Measurements from ENCODE around the gene LEP.
A peak's percentile ranks its signal among the peaks of the same experiment; 100 is the strongest.

LEP gene

DNA sequence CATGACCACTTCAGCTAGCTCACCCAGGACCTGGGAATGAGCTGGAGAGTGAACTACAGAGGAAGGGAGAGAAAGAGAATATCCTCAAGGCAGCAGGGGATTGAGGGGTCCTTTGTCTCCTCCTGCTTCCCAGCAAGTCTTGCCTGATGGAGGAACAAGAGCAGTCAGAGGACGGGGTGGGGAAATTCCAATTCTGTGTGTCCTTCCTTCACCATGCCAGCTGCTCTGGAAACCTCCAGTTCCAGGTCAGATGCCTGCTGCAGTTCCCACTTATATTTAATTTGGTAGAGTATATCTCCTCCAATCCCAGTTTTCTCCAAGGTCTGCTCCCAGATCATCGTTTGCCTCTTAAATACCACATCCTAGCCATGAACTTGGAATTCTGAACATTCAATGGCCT is 21.4 kb upstream of the LEP start:
- Mint-ChIP-seq H3K4me3 (no peak overlapping the region), H3K9me3 (no peaks in the 10 kb centered on the region)

DNA sequence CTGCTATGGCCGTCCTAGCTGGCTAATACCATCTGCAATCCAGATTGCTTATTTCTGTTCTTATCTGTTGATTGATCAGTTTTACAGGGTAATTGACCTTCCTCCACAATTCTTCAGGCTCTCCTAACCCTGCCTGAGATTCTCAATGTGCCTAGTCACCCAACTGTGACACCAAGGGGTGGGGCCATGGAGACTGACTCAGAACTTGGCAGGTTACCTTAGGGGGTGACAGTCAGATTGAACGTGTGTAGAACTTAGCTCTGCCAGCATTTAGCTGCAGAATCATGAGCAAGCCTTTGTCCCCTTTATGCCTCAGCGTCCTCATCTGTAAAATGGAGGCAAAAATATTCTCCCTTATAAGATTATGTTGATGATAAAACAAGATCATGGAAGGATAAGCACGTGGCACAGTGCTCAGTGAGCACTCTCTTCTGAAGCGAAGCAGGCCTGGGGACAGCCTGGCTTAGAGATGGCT is 19.1 kb upstream of the LEP start:
- no peaks in the 10 kb centered on the region for H3K9me3 Mint-ChIP-seq
- H3K36me3 Mint-ChIP-seq (ENCODE audit: low read depth): no peaks in the 10 kb centered on the region
- no peak overlapping the region for H3K27ac Mint-ChIP-seq
- H3K4me3 Mint-ChIP-seq: no peak overlapping the region
- peaks cover 11% of the 10 kb centered on the region for H3K4me1 Mint-ChIP-seq
- H3K27me3 Mint-ChIP-seq (ENCODE audit: low read depth): peaks cover 40% of the 10 kb centered on the region
- TF ChIP-seq, protein P1, sequence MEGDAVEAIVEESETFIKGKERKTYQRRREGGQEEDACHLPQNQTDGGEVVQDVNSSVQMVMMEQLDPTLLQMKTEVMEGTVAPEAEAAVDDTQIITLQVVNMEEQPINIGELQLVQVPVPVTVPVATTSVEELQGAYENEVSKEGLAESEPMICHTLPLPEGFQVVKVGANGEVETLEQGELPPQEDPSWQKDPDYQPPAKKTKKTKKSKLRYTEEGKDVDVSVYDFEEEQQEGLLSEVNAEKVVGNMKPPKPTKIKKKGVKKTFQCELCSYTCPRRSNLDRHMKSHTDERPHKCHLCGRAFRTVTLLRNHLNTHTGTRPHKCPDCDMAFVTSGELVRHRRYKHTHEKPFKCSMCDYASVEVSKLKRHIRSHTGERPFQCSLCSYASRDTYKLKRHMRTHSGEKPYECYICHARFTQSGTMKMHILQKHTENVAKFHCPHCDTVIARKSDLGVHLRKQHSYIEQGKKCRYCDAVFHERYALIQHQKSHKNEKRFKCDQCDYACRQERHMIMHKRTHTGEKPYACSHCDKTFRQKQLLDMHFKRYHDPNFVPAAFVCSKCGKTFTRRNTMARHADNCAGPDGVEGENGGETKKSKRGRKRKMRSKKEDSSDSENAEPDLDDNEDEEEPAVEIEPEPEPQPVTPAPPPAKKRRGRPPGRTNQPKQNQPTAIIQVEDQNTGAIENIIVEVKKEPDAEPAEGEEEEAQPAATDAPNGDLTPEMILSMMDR (IDR thresholded peaks at IDR 0.05; ENCODE audit: unreplicated experiment in 3 of 3): no peak

More for the DNA sequence above, 21.4 kb upstream of the LEP start:
- TF ChIP-seq, protein P1 (IDR thresholded peaks at IDR 0.05; ENCODE audit: unreplicated experiment in 3 of 3): no peak
- Mint-ChIP-seq H3K36me3 (ENCODE audit: low read depth) (no peaks in the 10 kb centered on the region), H3K4me1 (peaks cover 21% of the 10 kb centered on the region), H3K27ac (no peak overlapping the region), H3K27me3 (ENCODE audit: low read depth) (peaks cover 22% of the 10 kb centered on the region)

DNA sequence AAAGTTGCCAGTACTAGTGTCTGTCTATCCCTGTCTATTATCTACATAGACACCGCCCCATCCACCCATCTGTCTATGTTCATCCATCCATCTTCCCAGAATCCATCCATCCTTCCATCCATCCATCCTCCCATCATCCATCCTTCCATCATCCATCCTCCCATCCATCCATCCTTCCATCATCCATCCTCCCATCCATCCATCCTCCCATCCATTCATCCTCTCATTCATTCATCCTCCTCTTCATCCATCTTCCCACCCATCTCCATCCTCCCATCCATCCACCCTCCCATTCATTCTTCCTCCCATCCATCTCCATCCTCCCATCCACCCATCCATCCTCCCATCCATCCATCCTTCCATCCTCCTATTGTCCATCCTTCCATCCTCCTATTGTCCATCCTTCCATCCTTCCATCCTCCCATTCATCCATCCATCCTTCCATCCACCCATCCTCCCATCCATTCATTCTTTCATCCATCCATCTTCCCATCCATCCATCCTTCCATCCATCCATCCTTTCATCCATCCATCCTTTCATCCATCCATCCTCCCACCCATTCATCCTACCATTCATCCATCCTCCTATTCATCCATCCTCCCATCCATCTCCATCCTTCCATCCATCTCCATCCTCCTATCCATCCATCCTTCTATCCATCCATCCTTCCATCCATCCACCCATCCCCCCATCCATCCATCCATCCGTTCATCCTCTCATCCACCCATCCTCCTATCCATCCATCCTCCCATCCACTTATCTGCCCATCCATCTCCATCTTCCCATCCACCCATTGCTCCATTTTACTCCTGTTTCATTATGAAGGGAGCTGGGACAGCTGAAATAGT is 14.7 kb upstream of the LEP start:
- H3K27ac Mint-ChIP-seq: no peak overlapping the region
- no peaks in the 10 kb centered on the region for H3K36me3 Mint-ChIP-seq (ENCODE audit: low read depth)
- TF ChIP-seq, protein P1 (IDR thresholded peaks at IDR 0.05; ENCODE audit: unreplicated experiment in 3 of 3): no peak
- no peaks in the 10 kb centered on the region for H3K9me3 Mint-ChIP-seq
- no peak overlapping the region for H3K4me3 Mint-ChIP-seq
- H3K27me3 Mint-ChIP-seq (ENCODE audit: low read depth): peaks cover 27% of the 10 kb centered on the region
- no peaks in the 10 kb centered on the region for H3K4me1 Mint-ChIP-seq

DNA sequence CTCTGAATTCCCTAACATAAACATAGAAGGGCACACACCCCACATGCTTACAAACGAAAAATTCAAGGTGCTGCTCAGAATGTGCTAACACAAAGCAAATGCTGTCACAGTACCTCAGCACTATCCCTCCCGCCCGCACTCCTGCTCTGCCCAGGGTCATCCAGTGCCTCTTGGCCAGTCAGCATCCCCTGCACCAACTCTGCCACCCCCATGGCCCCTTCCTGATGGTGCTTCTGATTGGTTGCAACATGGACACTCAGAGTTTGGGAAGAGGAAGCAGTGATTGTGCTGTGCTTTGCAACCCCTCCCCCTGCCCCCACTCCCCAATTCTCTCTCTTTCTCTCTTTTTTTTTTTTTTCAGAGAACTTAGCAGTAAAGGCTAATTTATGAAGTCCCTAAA is 13.8 kb upstream of the LEP start:
- TF ChIP-seq, protein P1 (IDR thresholded peaks at IDR 0.05; ENCODE audit: unreplicated experiment in 3 of 3): no peak
- Mint-ChIP-seq H3K27ac (peak overlapping the region in 1 of 3 experiments; percentile 58), H3K36me3 (ENCODE audit: low read depth) (no peaks in the 10 kb centered on the region), H3K27me3 (ENCODE audit: low read depth) (peaks cover 25% of the 10 kb centered on the region), H3K9me3 (no peaks in the 10 kb centered on the region), H3K4me3 (no peak overlapping the region), H3K4me1 (no peaks in the 10 kb centered on the region)

DNA sequence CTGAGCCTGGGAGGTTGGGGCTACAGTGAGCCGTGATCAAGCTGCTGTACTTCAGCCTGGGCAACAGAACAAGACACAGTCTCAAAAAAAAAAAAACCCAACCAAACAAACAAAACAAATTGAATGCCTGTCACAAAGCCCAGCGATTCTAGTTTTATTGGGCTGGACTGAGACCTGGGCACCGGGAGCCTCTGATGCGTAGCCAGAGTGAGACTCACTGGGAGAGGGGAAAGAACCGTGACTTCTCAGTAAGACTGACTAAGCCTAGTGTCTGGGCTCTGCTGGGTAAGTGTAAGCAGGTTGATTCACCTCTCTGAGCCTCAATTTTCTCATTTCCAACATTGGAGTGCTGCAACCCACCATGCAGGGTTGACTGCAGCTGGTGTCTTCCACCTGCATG is 10.1 kb upstream of the LEP start:
- H3K4me3 Mint-ChIP-seq: no peak overlapping the region
- TF ChIP-seq, protein P1 (IDR thresholded peaks at IDR 0.05; ENCODE audit: unreplicated experiment in 3 of 3): no peak
- H3K36me3 Mint-ChIP-seq (ENCODE audit: low read depth): no peaks in the 10 kb centered on the region
- no peaks in the 10 kb centered on the region for H3K4me1 Mint-ChIP-seq
- peaks cover 14% of the 10 kb centered on the region for H3K27me3 Mint-ChIP-seq (ENCODE audit: low read depth)
- H3K9me3 Mint-ChIP-seq: no peaks in the 10 kb centered on the region
- no peak overlapping the region for H3K27ac Mint-ChIP-seq

DNA sequence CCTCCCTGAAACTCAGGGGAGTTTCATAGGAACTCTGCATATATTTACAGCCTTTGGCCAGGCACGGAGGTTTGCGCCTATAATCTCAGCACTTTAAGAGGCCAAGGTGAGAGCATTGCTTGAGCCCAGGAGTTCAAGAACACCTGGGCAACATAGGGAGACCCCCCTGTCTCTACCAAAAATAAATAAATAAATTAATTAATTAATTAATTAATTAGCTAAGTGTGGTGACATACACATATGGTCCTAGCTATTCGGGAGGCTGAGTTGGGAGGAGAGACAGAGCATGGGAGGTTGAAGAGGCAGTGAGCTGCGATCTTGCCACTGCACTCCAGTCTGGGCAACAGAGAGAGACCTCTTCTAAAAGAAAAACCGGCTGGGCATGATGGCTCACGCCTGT is 9.4 kb upstream of the LEP start:
- TF ChIP-seq, protein P1 (IDR thresholded peaks at IDR 0.05; ENCODE audit: unreplicated experiment in 3 of 3): no peak
- Mint-ChIP-seq H3K4me3 (no peak overlapping the region), H3K27ac (no peak overlapping the region), H3K27me3 (ENCODE audit: low read depth) (peaks cover 9% of the 10 kb centered on the region), H3K9me3 (no peaks in the 10 kb centered on the region), H3K4me1 (no peaks in the 10 kb centered on the region), H3K36me3 (ENCODE audit: low read depth) (no peaks in the 10 kb centered on the region)
